ENCODE measurements around the gene ANO9. TPM values are rescaled to one million over a fixed set of nuclear protein-coding genes. Genes with fewer than 3 reads are reported as not detected.

ANO9 gene
- total RNA-seq, 1 experiment from 2014 or later = 9.4 TPM

- Mint-ChIP-seq H3K4me1 (ENCODE audit: insufficient read depth, unreplicated experiment) (no peaks in the 10 kb centered on the region), H3K4me3 (ENCODE audit: unreplicated experiment) (no peak overlapping the region), H3K27me3 (ENCODE audit: insufficient read depth, unreplicated experiment) (no peaks in the 10 kb centered on the region), H3K27ac (ENCODE audit: low read depth, unreplicated experiment) (no peak overlapping the region), H3K9me3 (ENCODE audit: unreplicated experiment) (no peaks in the 10 kb centered on the region), H3K36me3 (ENCODE audit: insufficient read depth, unreplicated experiment) (peaks cover 8% of the 10 kb centered on the region)
- no peak for TF ChIP-seq CTCF (IDR thresholded peaks at IDR 0.05; ENCODE audit: unreplicated experiment)
- no TSS peak for BruUV-seq (replicated peaks)
- ChIA-PET CTCF (no interaction called here), POLR2A (no interaction called here)
- no peak for DNase-seq (ENCODE audit: unreplicated experiment)
- intact Hi-C loops (cut with micrococcal nuclease) = no loop called here
Observed at GRCh38 chr11:431921-432320, 9.9 kb downstream of the ANO9 start.

- Mint-ChIP-seq H3K36me3 (ENCODE audit: insufficient read depth, unreplicated experiment) (peaks cover 8% of the 10 kb centered on the region), H3K9me3 (ENCODE audit: unreplicated experiment) (no peaks in the 10 kb centered on the region), H3K4me3 (ENCODE audit: unreplicated experiment) (no peak overlapping the region), H3K27ac (ENCODE audit: low read depth, unreplicated experiment) (no peak overlapping the region), H3K4me1 (ENCODE audit: insufficient read depth, unreplicated experiment) (no peaks in the 10 kb centered on the region), H3K27me3 (ENCODE audit: insufficient read depth, unreplicated experiment) (no peaks in the 10 kb centered on the region)
- BruUV-seq (replicated peaks) = no TSS peak
- no peak for DNase-seq (ENCODE audit: unreplicated experiment)
- no peak for TF ChIP-seq CTCF (IDR thresholded peaks at IDR 0.05; ENCODE audit: unreplicated experiment)
- POLR2A ChIA-PET = no interaction called here
- CTCF ChIA-PET = no interaction called here
- intact Hi-C loops (cut with micrococcal nuclease) = no loop called here
Observed at GRCh38 chr11:429931-430456, 11.8 kb downstream of the ANO9 start.

GRCh38 chr11:429391-429790 lies 12.4 kb downstream of the ANO9 start:
- CTCF ChIA-PET = no interaction called here
- Mint-ChIP-seq H3K4me1 (ENCODE audit: insufficient read depth, unreplicated experiment) (no peaks in the 10 kb centered on the region), H3K36me3 (ENCODE audit: insufficient read depth, unreplicated experiment) (peaks cover 8% of the 10 kb centered on the region), H3K4me3 (ENCODE audit: unreplicated experiment) (no peak overlapping the region), H3K27ac (ENCODE audit: low read depth, unreplicated experiment) (no peak overlapping the region), H3K9me3 (ENCODE audit: unreplicated experiment) (no peaks in the 10 kb centered on the region), H3K27me3 (ENCODE audit: insufficient read depth, unreplicated experiment) (no peaks in the 10 kb centered on the region)
- intact Hi-C loops (cut with micrococcal nuclease) = no loop called here
- BruUV-seq (replicated peaks) = no TSS peak
- DNase-seq (ENCODE audit: unreplicated experiment) = no peak
- TF ChIP-seq CTCF (IDR thresholded peaks at IDR 0.05; ENCODE audit: unreplicated experiment) = no peak
- POLR2A ChIA-PET = no interaction called here

- H3K27me3 Mint-ChIP-seq (ENCODE audit: insufficient read depth, unreplicated experiment) = no peaks in the 10 kb centered on the region
- H3K27ac Mint-ChIP-seq (ENCODE audit: low read depth, unreplicated experiment) = no peak overlapping the region
- POLR2A ChIA-PET = interaction anchor here (1.1 kb wide), 1 partner anchor 13 kb away, joined by 3 read pairs; the partner anchor contains the start of gene ANO9
- peaks cover 8% of the 10 kb centered on the region for H3K36me3 Mint-ChIP-seq (ENCODE audit: insufficient read depth, unreplicated experiment)
- intact Hi-C loops (cut with micrococcal nuclease) = no loop called here
- no peak for DNase-seq (ENCODE audit: unreplicated experiment)
- H3K4me1 Mint-ChIP-seq (ENCODE audit: insufficient read depth, unreplicated experiment) = no peaks in the 10 kb centered on the region
- TF ChIP-seq CTCF (IDR thresholded peaks at IDR 0.05; ENCODE audit: unreplicated experiment) = no peak
- H3K9me3 Mint-ChIP-seq (ENCODE audit: unreplicated experiment) = no peaks in the 10 kb centered on the region
- CTCF ChIA-PET = interaction anchor here (0.6 kb wide), 1 partner anchor 64 kb away, joined by 3 read pairs; no protein-coding TSS in a partner anchor
- no TSS peak for BruUV-seq (replicated peaks)
- H3K4me3 Mint-ChIP-seq (ENCODE audit: unreplicated experiment) = no peak overlapping the region
Observed at GRCh38 chr11:428295-428694, 13.5 kb downstream of the ANO9 start.

Data from MCF 10A (cell line).